IPS-NIHi7 (cell line): ENCODE measurements around the gene FBXO42.
"Not testable (repeated sequence)": the region's sequence is repeated elsewhere in the genome, so short reads cannot be mapped to it uniquely, and the experiment has no call there.

Source experiments
- DNase-seq: peaks from one replicate; pipeline ENCODE4 v3.0.0; 2012; ENCODE audit warnings: mixed read lengths; ENCODE audit errors: extremely low spot score

FBXO42 gene

DNA sequence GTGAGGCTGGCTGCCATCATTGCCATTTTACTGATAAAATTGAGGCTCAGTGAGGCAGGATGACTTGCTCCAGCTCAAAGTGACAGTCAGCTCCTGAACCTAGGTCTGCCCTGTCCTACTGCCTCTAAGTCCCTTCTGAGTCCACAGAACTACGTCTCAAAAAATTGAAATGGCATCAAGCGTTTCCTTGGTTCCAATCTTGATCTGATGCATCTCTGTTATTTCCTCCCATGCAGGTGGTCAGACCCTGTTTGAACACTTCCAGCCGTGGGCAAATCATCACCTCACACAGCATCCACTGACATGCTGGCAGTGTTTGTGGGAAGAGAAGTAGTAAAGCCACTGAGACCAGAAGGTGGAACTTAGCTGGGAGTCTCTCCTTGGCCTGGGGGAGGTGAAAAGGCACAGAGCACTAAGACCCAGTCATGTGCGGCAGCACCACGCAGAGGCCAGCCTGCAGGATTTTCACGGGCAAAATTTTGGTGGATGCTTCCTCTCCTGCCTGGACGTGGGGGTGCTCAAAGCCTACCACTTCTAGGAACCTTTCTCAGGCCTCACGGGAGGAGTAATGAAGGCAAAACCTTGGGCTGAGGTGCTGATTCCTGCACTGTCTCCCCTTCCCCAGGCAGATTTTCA is 107.5 kb downstream of the FBXO42 start:
- DNase-seq: no peak

DNA sequence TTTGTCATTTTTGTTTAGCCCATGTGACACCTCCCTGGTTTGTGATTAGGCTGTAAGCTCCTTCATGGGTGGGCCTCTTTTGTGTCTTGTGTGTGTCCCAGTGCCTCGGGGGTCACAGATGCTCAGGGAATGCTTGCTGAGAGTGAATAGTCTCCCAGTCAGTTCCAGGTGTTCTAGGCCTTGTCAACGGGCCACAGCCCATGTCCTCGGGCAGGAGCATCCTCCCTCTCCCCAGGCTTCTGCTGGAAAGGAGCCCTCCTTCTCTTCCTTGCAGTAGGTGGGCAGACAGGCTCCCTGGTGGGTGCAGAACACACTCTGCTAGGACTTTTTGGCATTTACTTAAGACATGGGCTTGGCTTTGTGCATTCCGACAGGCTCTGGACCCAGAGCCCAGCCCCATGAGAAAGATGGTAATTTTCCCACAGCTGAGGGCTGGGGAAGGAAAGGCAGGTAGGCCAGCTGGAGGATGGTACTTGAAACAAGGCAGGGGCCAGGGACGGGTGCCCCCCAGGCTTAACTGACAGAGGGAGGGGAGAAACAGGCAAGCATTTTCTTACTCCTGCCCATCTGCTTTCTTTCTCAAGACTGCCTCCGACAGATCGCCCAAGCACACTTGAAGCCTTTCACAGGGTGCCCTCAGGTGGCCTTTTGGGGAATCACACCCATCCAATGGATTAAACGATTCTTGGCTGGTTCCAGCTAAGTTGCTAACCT is 108.2 kb downstream of the FBXO42 start:
- DNase-seq: peak; percentile 91

DNA sequence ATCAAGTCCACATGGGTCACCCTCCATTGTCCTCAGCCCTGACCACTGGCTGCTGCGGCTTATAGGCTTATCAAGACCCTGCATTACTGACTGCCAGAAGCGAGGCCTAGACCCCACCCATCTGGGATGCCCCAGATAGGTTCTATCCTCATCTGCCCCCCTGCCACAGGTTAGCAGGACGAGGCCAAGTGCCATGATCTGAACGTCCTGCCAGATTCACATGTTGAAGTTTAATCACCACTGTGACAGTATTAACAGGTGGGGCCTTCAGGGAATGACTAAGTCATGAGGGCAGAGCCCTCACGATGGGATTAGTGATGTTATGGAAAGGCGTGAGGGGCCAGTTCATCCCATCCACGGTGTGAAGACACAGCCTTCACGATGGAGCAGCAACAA is 109.1 kb downstream of the FBXO42 start:
- no peak for DNase-seq

DNA sequence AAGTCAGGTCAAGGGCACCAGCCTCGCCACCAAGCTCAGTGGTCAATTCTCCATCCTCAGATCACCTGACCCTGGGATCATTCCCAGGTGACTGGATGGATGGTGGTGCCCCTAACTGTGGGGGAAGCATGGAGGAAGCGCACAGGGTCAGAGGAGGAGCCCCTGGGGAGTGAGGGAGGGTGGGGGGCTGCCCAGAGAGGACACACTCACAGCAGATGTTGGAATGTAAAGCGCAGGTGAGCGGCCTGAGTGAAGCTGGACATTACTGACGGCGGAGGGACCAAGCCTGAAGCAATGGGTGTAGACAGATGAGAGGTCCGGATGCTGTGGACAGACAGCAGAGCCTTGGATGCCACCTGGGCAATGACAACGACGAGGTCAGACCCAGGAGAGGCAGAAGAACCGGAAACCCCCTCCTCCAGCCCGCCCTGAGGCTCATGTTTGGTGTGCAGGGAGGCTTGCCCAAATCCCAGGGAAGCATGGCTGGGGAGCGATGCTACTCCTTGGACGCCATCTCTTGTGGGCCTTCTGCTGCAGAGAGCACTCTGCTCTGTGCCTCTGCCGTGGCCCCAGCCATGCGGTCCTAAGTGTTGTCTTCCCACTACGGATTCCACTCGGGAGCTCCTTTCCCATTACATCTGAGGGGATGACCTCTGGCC is 109.6 kb downstream of the FBXO42 start:
- no peak for DNase-seq

DNA sequence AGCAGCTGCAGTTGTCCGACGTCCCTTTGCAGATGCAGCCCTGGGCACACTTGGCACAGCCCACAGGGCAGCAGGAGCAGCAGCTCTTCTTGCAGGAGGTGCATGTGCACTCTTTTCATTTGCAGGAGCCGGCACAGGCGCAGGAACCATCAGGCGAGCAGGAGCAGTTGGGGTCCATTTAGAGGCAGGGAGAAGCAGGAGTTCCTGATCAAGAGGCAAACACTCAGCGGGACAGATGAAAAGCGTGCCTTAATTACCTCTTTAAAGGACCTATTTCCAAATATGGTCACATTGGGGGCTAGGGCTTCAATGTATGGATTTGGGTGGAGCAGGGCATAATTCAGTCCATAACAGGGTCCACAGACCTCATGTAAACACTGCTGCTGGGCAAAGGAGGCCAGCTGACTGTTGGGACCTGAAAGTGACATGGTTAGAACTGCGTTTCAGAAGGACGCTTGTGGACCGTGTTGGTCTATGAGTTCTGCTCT is 111.0 kb downstream of the FBXO42 start:
- DNase-seq: no peak

DNA sequence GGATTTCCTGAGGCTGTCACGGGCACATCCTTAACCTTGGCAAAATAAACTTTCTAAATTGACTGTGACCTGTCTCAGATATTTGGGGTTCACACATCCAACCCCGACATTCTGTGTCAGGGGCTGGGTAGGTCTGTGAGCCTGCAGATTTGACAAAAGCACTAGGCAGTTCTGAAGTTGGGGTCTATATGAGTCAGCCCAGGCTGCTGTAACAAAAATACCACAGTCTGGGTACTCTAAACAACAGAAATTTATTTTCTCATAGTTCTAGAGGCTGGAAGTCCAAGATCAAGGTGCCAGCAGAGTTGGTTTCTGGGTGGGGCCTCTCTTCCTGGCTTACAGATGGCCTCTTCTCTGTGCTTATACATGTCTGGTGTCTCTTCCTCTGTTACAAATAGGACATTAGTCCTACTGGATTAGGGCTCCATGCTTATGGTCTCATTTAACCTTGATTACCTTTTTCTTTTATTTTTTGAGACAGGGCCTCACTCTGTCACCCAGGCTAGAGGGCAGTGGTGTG is 112.2 kb downstream of the FBXO42 start:
- no peak for DNase-seq

DNA sequence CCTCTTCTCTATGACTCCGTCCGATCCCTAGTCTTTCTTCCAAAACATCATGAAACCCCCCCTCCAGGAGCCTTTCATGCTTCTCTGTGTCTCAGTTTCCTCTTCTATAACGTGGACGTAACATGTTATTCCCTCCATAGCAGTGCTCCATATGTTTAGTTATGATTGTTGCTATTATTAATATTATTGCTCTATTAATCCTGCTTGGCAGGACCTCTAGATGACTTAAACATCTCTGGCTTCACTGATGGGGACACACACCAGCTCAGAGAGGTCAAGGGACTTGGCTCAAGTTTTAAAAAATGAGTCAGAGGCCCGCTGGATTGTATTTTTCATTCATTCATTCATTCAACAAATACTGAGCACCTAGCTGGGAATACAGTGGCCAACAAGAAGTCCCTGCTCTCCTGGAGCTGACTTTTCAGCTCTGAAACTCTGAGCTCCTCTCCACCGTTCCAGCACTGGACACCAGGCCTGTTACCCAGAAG is 114.9 kb downstream of the FBXO42 start:
- DNase-seq: no peak

DNA sequence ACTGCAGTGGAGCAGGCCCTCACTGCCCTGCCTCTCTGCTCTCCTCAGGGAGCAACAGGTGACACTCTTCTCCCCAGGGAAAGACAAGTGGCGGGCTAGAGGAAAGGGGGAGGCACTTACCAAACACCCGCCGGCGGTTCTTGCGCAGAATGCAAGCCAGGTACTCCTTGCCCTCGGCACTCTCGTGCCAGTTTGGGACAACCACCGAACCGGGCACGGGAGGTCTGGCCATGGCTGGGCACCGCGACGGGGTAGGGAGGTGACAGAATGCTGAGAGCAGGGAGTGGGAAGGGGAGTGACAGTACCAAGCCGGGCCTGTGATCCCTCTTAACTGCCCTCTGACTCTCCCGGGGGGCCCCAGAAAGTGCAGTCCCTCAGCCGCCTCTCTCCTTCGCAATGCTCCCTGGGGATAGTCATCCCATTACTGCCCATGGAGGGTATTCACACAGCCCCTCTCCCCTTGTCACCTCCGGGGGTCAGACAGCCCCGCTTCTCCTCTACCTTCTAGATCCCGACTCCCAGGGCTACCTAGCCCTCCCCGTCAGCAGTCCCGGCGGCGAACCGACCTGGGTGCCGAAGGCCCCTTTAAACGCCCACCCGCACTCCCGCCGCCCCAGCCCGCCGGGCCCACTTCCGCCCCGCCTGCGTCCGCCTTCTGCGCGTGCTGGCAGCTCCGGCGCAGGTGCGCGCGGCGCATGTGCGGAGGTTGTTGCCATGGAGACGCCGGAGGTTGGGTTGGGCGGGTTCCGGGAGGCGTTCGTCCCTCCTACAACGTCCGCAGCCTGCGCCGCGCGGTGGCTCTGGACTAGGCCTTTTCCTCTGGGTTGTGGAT is 115.6 kb downstream of the FBXO42 start, which contains the start of gene CPLANE2:
Gene CPLANE2 (minus strand): TSS at position 673 of the 832 bp plus-strand sequence. CDS start 441 bp downstream, at position 232.
- DNase-seq: peak; percentile 97

DNA sequence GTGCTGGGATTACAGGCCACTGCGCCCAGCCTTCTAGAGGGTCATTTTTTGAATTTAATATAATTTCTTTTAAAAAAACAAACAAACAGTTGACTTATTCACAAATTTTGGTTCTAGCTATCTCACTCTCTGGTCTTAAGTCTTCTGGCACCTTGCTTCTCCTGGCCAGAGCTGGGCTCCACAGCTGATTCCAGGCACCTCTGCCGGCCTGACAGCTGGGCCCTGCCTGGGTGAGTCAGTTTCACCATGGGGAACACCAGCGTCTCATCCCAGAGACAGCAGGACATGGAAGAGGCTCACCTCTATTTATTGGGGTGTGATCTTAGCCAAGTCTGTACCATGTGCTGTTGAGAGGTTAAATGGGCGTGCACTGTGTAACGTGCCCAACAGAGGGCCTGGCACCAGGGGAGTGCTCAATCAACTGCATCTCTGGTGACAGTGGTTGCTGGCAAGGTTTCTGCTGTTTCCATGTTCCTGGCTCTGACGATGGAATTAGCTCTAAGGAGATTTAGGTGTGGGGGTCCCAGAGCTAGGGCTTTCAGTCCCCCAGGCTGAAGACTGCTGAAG is 116.3 kb downstream of the FBXO42 start:
- no peak for DNase-seq

DNA sequence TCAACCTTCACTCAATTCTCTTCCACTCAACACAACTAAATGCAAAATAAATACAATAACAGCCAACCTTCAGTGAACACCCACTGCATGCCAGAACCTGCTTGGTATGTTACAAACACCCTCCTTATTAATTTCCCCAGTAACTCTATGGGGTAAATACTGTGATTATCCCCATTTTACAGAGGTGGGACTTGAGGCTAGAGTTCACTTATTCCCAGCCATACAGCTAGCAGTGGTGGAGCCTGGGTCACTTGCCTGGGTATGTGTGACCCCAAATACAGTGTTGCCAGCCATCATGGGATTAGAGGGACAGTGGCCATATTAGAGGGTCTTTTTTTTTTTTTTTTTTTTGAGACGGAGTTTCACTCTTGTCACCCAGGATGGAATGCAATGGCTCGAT is 116.9 kb downstream of the FBXO42 start:
- DNase-seq: no peak

DNA sequence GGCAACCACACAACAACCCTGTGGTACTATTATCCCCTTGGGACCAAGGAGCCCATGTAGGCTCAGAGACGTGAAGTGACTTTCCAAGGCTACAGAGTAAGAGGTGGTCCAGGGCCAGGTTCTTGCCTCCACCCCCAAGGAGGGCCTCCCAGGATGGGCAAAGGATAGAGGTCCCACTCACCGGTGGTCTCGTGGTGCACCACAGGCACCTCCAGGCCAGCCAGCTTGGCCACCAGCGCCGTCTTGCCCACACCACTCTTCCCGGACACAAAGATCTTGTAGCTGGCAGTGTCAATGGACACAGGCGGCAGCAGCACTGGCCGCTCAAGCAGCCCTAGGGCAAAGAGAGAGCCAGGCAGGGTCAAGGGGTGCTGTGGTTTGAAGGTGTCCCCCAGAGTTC is 118.8 kb downstream of the FBXO42 start:
- DNase-seq: no peak

DNA sequence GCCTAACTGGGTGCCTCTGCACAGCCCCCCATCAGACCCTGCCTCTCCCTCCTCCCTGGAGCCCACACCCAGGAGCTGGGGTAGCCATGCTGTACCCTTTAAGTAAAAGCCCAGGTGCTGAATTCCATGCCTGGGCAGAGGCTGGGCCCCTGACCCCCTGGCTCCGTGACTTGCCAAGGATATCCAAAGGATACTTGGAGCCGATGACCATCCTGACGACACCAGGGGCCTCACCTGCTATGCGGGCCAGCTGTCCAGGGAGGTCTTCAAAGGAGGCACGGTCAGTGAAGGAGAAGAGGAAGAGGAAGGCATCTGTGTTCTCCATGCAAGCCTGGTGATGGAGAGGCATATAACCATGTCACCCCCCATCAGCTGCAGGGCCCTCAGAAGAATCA is 120.0 kb downstream of the FBXO42 start:
- DNase-seq: no peak

DNA sequence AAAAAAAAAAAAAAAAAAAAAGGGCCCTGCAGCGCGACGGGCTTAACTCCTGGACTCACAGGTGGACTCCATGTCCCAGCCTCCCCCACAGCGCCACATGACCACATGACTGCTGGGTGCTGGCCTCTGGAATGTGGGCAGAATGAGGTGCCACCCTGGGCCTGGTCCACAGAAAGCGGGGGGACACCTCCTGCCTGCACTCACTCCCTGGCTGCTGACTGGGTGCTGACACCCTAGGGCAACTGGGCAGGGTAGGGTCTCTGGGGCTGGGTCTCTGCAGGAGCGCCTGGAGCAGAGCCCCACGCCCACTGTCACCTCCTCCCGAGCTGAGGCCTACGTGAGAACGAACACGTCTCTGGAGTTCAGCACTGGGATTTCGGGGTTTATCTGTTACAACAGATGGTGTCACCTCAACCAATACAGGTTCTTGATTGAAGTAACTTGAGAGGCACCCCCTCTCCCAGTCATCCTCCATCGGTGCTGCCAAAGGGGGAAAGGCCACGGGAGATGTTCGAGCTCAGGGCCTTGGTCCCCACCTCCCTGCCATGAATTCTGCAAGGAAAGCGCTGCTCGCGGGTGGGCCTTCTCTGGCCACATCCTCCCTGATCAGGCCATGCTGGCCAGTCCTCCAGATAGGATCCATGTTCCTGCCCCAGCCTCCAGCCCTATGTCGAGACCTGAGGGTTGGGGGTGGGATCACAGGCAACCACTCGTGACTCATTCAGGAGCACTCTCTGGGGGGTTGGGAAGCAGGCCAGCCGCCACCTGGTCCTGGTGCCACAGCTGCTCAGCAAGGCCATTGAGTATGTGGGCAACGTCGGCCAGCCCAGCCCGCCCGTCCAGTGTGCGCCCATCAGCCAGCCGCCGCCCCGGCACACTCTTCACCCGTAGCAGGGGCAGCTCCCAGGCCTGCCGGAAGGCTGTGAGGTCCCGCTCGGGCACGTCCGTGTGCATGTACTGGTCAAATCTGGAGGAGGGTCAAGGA is 120.7 kb downstream of the FBXO42 start:
- no peak for DNase-seq

DNA sequence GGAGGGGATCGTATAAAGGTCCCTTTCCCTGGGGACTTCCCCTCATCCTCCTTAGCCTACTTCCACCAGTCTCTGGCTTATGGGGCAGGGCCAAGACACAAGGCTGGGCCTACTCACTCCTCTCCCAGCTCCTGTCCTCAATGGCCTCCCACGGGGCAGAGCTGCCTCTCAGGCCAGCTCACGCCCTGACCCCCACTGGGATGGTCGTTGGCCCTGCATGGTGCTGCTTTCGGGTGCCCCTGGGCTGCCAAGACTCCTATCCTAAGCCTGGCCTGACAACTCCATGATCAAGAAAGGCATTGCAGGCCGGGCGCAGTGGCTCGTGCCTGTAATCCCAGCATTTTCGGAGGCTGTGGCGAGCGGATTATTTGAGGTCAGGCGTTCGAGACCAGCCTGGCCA is 121.5 kb downstream of the FBXO42 start:
- no peak for DNase-seq

DNA sequence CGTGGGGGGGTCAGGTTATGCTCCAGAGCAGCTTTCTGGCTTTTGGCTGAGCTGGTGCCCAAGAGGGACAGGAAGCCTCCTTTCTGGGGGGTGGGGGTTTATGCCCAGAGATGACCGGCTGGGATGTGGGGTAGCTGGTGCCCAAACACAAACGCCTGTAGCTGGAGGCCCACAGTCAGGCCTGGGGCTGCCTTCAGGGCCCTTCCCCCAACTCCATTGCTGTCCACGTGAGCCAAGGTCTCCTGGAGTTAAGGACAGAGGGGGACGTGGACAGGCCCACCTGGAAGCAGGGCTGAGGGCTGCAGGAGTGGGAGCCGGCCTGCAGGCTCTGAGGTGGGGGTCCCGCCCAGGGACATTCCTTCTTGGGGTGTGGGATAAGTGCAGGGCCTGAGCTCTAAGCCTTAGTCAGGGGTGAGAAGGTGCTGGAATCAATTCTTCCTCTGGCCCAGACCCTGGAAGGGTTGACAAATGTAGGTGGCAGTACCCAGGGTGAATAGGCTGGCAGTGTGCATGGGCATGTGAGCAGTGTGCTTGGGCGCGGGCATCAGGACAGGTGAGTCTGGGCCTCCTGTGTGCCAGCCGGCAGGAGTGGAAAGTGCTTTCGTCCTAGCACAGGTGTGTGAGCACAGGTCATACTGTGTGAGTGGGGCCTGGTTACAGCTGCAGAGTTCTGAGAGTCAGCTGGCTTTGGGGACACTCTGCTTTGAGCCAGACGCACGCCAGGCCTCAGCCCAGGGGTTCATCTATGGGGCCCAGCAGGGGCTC is 122.1 kb downstream of the FBXO42 start:
- DNase-seq: no peak

DNA sequence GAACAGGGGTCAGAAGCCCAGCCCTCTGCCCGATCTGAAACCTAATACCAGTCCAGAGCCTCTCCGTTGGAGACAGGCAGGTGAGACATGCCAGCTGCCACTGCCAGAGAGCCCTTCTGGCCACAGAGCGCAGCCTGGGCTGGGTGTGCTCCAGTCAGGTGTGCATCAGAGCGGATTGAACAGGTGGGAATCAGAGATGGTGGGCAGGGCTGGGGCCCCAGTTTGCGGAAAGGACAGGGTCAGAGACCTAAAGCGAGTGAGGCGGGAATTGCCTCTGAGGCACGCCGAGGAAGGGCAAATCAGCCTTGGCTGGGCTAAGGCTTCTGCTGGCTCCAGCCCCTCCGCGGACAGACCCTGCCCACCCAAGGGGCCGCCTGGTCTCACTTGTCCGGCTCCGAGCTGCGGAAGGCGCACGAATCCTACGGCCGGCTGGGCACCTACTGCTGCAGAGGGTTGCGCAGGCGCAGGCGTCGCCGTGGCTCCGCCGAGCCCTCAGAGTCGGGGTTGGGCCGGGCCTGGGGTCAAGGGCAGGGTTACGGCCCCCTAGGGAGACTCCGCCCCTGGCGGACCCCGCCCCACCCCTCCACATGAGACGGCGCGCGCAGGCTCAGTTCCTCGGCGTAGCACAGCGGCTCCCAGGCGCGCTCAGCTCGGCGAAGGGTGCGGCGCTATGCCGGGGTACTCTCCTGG is 125.6 kb downstream of the FBXO42 start:
- DNase-seq: peak; percentile 94

DNA sequence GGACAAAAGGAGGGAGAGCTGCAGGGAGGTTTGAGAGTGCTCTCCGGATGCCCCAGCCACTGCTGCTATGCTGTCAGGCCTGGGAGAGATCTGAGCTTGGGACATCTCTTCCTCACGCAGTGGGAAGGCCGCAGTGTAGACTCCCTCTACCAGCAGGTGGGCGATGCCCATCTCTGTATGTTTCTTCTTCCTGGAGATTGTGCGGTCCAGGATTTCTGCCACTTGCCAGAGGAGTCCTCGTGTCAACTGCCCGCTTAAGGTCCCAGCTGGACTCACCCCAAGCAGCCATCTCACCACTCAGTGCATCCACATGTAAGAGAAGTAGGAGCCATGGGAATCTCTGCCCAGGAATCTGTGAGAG is 126.2 kb downstream of the FBXO42 start:
- DNase-seq: no peak

DNA sequence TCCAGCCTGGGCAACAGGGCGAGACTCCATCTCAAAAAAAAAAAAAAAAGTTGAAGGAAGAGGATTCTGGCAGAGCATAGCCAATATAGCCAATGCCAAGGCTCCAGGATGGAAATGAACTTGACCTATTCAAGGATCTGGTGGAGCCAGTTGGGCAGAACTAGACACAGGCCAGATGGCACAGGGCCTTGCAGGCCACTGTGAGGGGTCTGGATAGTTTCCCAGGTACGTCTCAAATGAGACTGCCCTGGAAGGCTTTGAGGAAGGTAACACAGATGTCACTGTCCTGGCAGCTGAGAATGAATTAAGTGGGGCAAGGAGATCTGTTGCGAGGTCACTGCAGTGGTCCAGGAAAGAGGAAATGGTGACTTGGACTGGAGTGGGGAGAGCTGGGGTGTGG is 127.8 kb downstream of the FBXO42 start:
- DNase-seq: no peak

DNA sequence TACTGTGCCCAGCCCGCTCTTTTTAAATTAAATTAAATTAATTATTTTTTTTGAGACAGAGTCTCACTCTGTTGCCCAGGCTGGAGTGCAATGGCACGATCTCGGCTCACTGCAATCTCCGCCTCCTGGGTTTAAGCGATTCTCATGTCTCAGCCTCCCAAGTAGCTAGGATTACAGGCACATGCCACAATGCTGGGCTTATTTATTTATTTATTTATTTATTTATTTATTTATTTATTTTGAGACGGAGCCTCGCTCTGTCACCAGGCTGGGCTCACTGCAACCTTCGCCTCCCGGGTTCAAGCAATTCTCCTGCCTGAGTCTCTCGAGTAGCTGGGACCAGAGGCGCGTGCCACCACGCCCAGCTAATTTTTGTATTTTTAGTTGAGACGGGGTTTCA is 129.6 kb downstream of the FBXO42 start:
- DNase-seq: not testable (repeated sequence)
